AG09319 (cell line): Measurements from ENCODE around the gene NRG2.
A peak's percentile ranks its signal among the peaks of the same experiment; 100 is the strongest.

Experiments
- DNase-seq: peaks from one replicate; pipeline ENCODE4 v3.0.0-alpha.2; 2010; ENCODE audit warnings: low read depth; ENCODE audit errors: extremely low read depth
- CTCF ChIP-seq: IDR thresholded peaks from 2 replicates; pipeline ENCODE4 v1.5.1; 2011; ENCODE audit warnings: low read depth, mild to moderate bottlenecking, inconsistent platforms, low read length, moderate library complexity

The NRG2 gene

DNA sequence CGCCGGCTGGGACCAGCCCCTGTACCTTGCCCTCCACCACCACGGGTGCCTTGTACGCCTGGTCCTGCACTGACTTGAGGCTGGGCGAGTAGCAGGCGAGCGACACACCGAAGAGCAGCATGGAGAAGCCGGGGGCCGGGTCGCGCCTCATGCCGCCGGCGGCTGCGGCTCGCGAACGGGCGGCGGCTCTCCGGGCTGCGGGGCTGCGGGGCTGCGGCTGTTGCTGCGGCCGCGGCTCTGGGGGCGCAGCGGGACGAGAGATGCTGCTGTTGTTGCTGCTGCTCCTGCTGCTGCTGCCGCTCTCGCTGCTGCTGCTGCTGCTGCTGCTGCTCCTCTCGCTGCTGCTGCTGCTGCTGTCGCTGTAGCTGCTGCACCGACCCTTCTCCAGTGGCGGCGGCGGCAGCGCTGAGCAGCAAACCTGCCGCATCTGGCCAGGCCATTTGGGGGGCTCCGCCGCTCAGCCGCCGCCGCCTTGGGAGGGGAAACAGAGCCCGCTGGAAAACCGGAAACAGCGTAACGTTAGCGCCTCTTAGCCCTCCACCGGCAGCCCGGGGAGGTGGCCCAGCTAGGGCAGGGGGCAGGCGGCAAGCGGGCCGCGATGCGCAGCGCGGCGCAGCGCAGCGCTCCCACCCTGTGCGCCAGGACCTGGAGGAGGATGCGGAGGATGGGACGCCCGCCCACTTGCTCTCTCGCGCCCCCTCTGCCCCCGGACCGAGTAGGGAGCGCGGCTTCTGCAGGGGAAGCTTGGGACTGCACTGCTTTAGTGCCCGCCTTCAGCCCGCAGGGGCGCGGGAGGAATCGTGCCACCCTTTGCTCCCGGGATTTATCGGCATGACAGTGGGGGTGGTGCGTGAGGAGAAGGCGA is at the start of gene NRG2:
TSS of gene NRG2 (minus strand) at position 657 of the 865 bp plus-strand sequence.
- TF ChIP-seq CTCF, result peak; percentile 57
- peak; percentile 14 for DNase-seq

GRCh38 chr5:140090251-140090650 is 47.2 kb upstream of the NRG2 start:
- no peak for DNase-seq
- no peak for TF ChIP-seq CTCF

DNA sequence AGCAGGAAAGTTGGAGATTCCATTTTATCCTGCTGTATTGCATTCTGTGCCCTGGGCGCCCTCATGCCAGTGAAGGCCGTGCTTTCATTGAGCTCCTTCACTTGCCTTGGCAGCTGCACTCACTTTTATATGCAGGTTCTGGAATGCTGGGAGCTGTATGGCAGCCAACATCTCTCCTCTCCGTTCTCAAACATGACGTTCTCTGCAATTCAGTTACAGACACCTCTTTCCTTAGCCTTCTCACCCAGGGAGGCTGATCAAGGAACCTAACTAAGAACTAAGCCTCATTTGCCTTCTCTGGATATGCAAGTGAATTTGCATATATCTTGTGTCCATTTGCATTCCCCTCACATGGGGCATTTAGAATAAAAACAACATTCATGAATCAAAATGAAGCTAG is 41.4 kb upstream of the NRG2 start:
- no peak for DNase-seq
- no peak for TF ChIP-seq CTCF

- TF ChIP-seq CTCF, result no peak
Measured at GRCh38 chr5:140083650-140084049, 40.6 kb upstream of the NRG2 start.

GRCh38 chr5:140083120-140083519 is 40.0 kb upstream of the NRG2 start:
- no peak for TF ChIP-seq CTCF
- no peak for DNase-seq

More at GRCh38 chr5:140083650-140084049, 40.6 kb upstream of the NRG2 start:
- DNase-seq, result no peak

GRCh38 chr5:140076788-140077187 is 33.7 kb upstream of the NRG2 start:
- TF ChIP-seq CTCF, result no peak
- no peak for DNase-seq

GRCh38 chr5:140076142-140076541 is 33.0 kb upstream of the NRG2 start:
- no peak for DNase-seq
- TF ChIP-seq CTCF, result no peak
